Spleen (tissue), 11 donors: ENCODE measurements around the gene GLRA2. TPM values are rescaled to one million over a fixed set of nuclear protein-coding genes. Genes with fewer than 3 reads are reported as not detected.

ENCODE experiments used
- DNase-seq: peaks from one replicate; pipeline ENCODE4 v3.0.0-alpha.2; 2020
- H3K27ac ChIP-seq, 8 donors: fragments of 200-600 bp; sonication (generic) in 7 of 8; 1 replicate in 4 of 8; 2 replicates in 4 of 8; pipeline versions ENCODE4 v1.5.0 to v1.8.0; 2016 to 2021; ENCODE audit warnings: inconsistent platforms in 4 of 8, mild to moderate bottlenecking in 4 of 8, moderate library complexity in 1 of 8
- H3K27me3 ChIP-seq, 7 donors: fragments of 200-600 bp; sonication (generic) in 6 of 7; replicated peaks in 1 of 7; 1 replicate in 4 of 7; 2 replicates in 3 of 7; pipeline versions ENCODE4 v1.5.0 to v1.8.0; 2016 to 2021; ENCODE audit warnings: inconsistent platforms in 3 of 7, mild to moderate bottlenecking in 1 of 7
- H3K36me3 ChIP-seq, 6 donors: fragments of 200-600 bp; sonication (generic) in 5 of 6; 1 replicate in 4 of 6; 2 replicates in 2 of 6; pipeline versions ENCODE4 v1.5.0 to v1.8.0; 2016 to 2021; ENCODE audit warnings: inconsistent platforms in 2 of 6
- H3K4me1 ChIP-seq, 6 donors: fragments of 200-600 bp; sonication (generic) in 5 of 6; 1 replicate in 3 of 6; 2 replicates in 3 of 6; pipeline versions ENCODE4 v1.5.0 to v1.8.0; 2016 to 2021; ENCODE audit warnings: inconsistent platforms in 3 of 6
- H3K4me3 ChIP-seq, 8 donors: fragments of 200-600 bp; sonication (generic) in 7 of 8; 1 replicate in 4 of 8; 2 replicates in 4 of 8; pipeline versions ENCODE4 v1.5.0 to v1.8.0; 2016 to 2021; ENCODE audit warnings: inconsistent platforms in 4 of 8, mild to moderate bottlenecking in 4 of 8, moderate library complexity in 2 of 8
- H3K9me3 ChIP-seq, 8 donors: fragments of 200-600 bp; sonication (generic) in 7 of 8; 1 replicate in 4 of 8; 2 replicates in 4 of 8; pipeline versions ENCODE4 v1.5.0 to v1.8.0; 2016 to 2021; ENCODE audit warnings: inconsistent platforms in 4 of 8
- POLR2A ChIP-seq, 3 donors: fragments of 450-650 bp; IDR thresholded peaks; one replicate each; pipeline ENCODE4 v1.5.1; 2017; ENCODE audit warnings: antibody characterized with exemption in 3 of 3, mild to moderate bottlenecking in 1 of 3
- POLR2AphosphoS5 ChIP-seq, 3 donors: sonication (generic); formaldehyde crosslinking; IDR thresholded peaks; one replicate each; pipeline ENCODE4 v1.5.1; 2017; ENCODE audit warnings: antibody characterized with exemption in 3 of 3
- WGBS, 5 donors: extraction: QIAGEN DNeasy Blood & Tissue Kit in 3 of 5; methylation state at CpG; one replicate each; pipeline versions ENCODE4 v1.1.5 to v1.1.7; 2013 to 2018; 5-methylcytosine and 5-hydroxymethylcytosine counted together
- intact Hi-C: fragments of 100-400 bp; cut with DNase I; formaldehyde crosslinking; loops from one replicate; pipeline ENCODE4 v1.15.0; 2023; ENCODE audit warnings: low total_unique reads
- polyA plus RNA-seq, 3 donors: library from polyadenylated mRNA; stranded (reverse); fragments of 200-250 nt; gene quantifications; one replicate each; pipeline ENCODE4 v1.2.1, GENCODE V29; 2013
- total RNA-seq, 7 donors: library from RNA; depleted of rRNA in 3 of 7; stranded (reverse); fragments of >200 nt in 3 of 7; fragmentation: NEBNext Ultra II Directional in 4 of 7; extraction: Animal tissue kit (Norgen Biotek cat#: 25700) in 4 of 7; gene quantifications; one replicate each; pipeline versions ENCODE4 v1.1.0 to v1.2.1, GENCODE V29; 2016 to 2021
- TF ChIP-seq, protein P1 (sequence below), 11 experiments: fragments of 200-600 bp in 7 of 11; fragments of 450-650 bp in 4 of 11; sonication (generic) in 4 of 11; IDR thresholded peaks in 8 of 11; conservative IDR thresholded peaks in 3 of 11; 1 replicate in 7 of 11; 2 replicates in 4 of 11; pipeline versions ENCODE4 v1.4.0 to v1.8.0; 2016 to 2021; ENCODE audit warnings: antibody characterized with exemption in 11 of 11, inconsistent platforms in 4 of 11, mild to moderate bottlenecking in 1 of 11
- donor health status: healthy with polysubstance abuse.
- donor health status: DM: no; HTN: no; CAD: no; lungs with moderate emphysema.
- donor health status: DM: no; HTN: no; CAD: no.
- donor health status: Bipolar disorder and iron deficiency.
- donor health status: healthy.
- donor health status: DM: no; HTN: no; CAD: no.
- donor health status: DM: yes; HTN: yes; CAD: no.

GLRA2 gene
- total and polyA plus RNA-seq, 10 donors, result not detected

DNA sequence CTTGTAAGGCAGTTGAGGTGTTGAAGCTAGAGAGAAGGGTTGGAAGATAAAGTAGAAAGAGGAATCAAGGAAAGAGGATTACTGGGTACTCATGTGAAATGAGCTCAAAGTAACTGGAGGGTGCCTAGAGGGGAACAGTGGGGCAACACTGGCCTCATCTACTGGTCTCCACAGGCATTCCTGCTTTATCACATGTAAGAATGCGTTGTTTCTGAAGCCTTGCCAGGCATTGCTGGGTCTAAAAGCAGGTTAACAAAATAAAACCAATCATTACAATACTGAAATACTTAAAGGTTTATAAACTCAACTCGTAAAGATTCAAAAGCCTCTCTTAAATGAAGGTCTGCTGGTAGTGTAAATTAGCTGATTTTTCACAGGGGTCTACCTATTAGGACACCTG, 247.6 kb downstream of the GLRA2 start:
- Histone ChIP-seq H3K27me3 (no peaks in the 10 kb centered on the region), H3K4me1 (no peaks in the 10 kb centered on the region), H3K27ac (no peak overlapping the region), H3K4me3 (no peak overlapping the region), H3K36me3 (no peaks in the 10 kb centered on the region), H3K9me3 (no peaks in the 10 kb centered on the region)
- DNase-seq, result no peak
- 63 to 98% (median 91%) methylated on average over 2 of the region's 2 CpGs for WGBS, 5 donors
- intact Hi-C loops, result no loop called here
- TF ChIP-seq POLR2A (IDR thresholded peaks at IDR 0.05) (no peak), POLR2AphosphoS5 (IDR thresholded peaks at IDR 0.05) (no peak)
- TF ChIP-seq, protein P1, sequence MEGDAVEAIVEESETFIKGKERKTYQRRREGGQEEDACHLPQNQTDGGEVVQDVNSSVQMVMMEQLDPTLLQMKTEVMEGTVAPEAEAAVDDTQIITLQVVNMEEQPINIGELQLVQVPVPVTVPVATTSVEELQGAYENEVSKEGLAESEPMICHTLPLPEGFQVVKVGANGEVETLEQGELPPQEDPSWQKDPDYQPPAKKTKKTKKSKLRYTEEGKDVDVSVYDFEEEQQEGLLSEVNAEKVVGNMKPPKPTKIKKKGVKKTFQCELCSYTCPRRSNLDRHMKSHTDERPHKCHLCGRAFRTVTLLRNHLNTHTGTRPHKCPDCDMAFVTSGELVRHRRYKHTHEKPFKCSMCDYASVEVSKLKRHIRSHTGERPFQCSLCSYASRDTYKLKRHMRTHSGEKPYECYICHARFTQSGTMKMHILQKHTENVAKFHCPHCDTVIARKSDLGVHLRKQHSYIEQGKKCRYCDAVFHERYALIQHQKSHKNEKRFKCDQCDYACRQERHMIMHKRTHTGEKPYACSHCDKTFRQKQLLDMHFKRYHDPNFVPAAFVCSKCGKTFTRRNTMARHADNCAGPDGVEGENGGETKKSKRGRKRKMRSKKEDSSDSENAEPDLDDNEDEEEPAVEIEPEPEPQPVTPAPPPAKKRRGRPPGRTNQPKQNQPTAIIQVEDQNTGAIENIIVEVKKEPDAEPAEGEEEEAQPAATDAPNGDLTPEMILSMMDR (IDR thresholded peaks at IDR 0.05 in 8 of 11, conservative IDR thresholded peaks at IDR 0.05 in 3 of 11), result no peak

GRCh38 chrX:14777525-14777924, 248.2 kb downstream of the GLRA2 start:
- H3K4me1 ChIP-seq, result no peaks in the 10 kb centered on the region
- no peak for TF ChIP-seq POLR2AphosphoS5 (IDR thresholded peaks at IDR 0.05)
- TF ChIP-seq, protein P1 (IDR thresholded peaks at IDR 0.05 in 8 of 11, conservative IDR thresholded peaks at IDR 0.05 in 3 of 11), result no peak
- no peak for TF ChIP-seq POLR2A (IDR thresholded peaks at IDR 0.05)
- no peak overlapping the region for H3K4me3 ChIP-seq
- H3K36me3 ChIP-seq, result no peaks in the 10 kb centered on the region
- no peak for DNase-seq
- H3K9me3 ChIP-seq, result no peaks in the 10 kb centered on the region
- H3K27me3 ChIP-seq, result no peaks in the 10 kb centered on the region
- 9 to 58% (median 50%) methylated on average over 2 of the region's 2 CpGs for whole genome bisulfite sequencing, 5 donors
- no peak overlapping the region for H3K27ac ChIP-seq
- intact Hi-C loops, result no loop called here

DNA sequence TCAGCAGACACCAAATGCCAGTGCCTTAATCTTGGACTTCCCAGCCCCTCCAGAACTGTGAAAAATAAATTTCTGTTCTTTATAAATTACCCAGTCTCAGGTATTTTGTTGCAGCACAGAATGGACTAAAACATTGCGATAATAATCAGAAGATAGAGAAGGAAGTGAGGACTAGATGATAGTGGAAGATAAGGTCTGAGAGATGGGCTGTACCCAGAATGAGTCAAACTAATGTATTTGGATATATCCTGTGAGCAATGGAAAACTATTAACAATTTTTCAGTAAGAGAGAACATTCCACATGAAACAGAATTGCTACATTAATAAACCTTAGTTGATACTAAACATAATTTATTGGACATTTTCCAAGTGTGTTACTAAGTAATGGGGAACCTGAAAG, 250.2 kb downstream of the GLRA2 start:
- H3K4me1 ChIP-seq, result no peaks in the 10 kb centered on the region
- intact Hi-C loops, result no loop called here
- 55 to 90% (median 65%) methylated on average over 1 of the region's 1 CpG for WGBS, 5 donors

More for the DNA sequence above, 250.2 kb downstream of the GLRA2 start:
- no peak for DNase-seq
- TF ChIP-seq POLR2A (IDR thresholded peaks at IDR 0.05) (no peak), POLR2AphosphoS5 (IDR thresholded peaks at IDR 0.05) (no peak)
- TF ChIP-seq, protein P1 (IDR thresholded peaks at IDR 0.05 in 8 of 11, conservative IDR thresholded peaks at IDR 0.05 in 3 of 11), result no peak
- H3K27ac ChIP-seq, result no peak overlapping the region
- H3K9me3 ChIP-seq, result no peaks in the 10 kb centered on the region
- no peaks in the 10 kb centered on the region for H3K36me3 ChIP-seq
- no peak overlapping the region for H3K4me3 ChIP-seq
- H3K27me3 ChIP-seq, result no peaks in the 10 kb centered on the region
